IMR-90 (cell line): ENCODE results near the gene TMPRSS15. TPM values are rescaled to one million over a fixed set of nuclear protein-coding genes. Genes with fewer than 3 reads are reported as not detected.

ENCODE experiments used
- ATAC-seq: fragments of 200-7000 bp; cut with Tn5 transposase; 2 replicates; pipeline ENCODE4 v1.9.1; 2020; ENCODE audit warnings: low read depth, mild to moderate bottlenecking, moderate library complexity
- BruUV-seq: library from RNA; stranded (reverse); fragments of 400-500 nt; replicated peaks from 2 replicates; lab custom pipeline; 2021; lab: Mats Ljungman, UMichigan
- CTCF ChIA-PET: fragments of 300-600 bp; formaldehyde crosslinking; extraction: SDS; loops from one replicate; lab custom pipeline; 2021; ENCODE audit warnings: antibody characterized with exemption; lab: Yijun Ruan, JAX
- POLR2A ChIA-PET: fragments of 300-600 bp; sonication (Branson Sonifier 250); formaldehyde crosslinking; loops from one replicate; lab custom pipeline; 2022; ENCODE audit warnings: antibody characterized with exemption; ENCODE audit not compliant: unreplicated experiment; lab: Charles Lee
- DNase-seq: peaks from one replicate; pipeline ENCODE4 v3.0.0; 2013
- H2AFZ ChIP-seq: replicated peaks from 2 replicates; pipeline ENCODE3; 2013; ENCODE audit warnings: low read length, mild to moderate bottlenecking; ENCODE audit not compliant: poor library complexity
- H2AK5ac ChIP-seq: 2 replicates; pipeline ENCODE4 v1.6.1; 2013; ENCODE audit warnings: low read depth, low read length, inconsistent platforms
- H2AK9ac ChIP-seq: replicated peaks from 2 replicates; pipeline ENCODE3; 2013; ENCODE audit warnings: mild to moderate bottlenecking, low read depth, low read length, moderate library complexity; ENCODE audit not compliant: poor library complexity
- H2BK120ac ChIP-seq: 2 replicates; pipeline ENCODE4 v1.6.1; 2013; ENCODE audit warnings: low read depth, low read length, inconsistent platforms
- H2BK15ac ChIP-seq: 3 replicates; pipeline ENCODE4 v1.6.1; 2013; ENCODE audit warnings: low read depth, low read length, inconsistent platforms
- H2BK20ac ChIP-seq: 2 replicates; pipeline ENCODE4 v1.6.1; 2013; ENCODE audit warnings: low read depth, mild to moderate bottlenecking, inconsistent platforms, low read length, moderate library complexity
- H2BK5ac ChIP-seq: 2 replicates; pipeline ENCODE4 v1.6.1; 2013; ENCODE audit warnings: mild to moderate bottlenecking, low read depth, low read length, inconsistent platforms; ENCODE audit not compliant: poor library complexity, severe bottlenecking
- H3K14ac ChIP-seq: replicated peaks from 2 replicates; pipeline ENCODE4 v1.6.1; 2013; ENCODE audit warnings: low read depth, low read length, inconsistent platforms
- H3K18ac ChIP-seq: 2 replicates; pipeline ENCODE4 v1.6.1; 2013; ENCODE audit warnings: low read depth, low read length, control low read depth
- H3K23ac ChIP-seq: 2 replicates; pipeline ENCODE4 v1.6.1; 2013; ENCODE audit warnings: low read depth, low read length, inconsistent platforms
- H3K27ac ChIP-seq: 2 replicates; pipeline ENCODE4 v1.5.1; 2013; ENCODE audit warnings: mild to moderate bottlenecking, control low read depth, low read length; ENCODE audit not compliant: insufficient read depth
- H3K27me3 ChIP-seq: 2 replicates; pipeline ENCODE4 v1.6.1; 2013; ENCODE audit warnings: low read length; ENCODE audit not compliant: control insufficient read depth, insufficient read depth
- H3K36me3 ChIP-seq: 2 replicates; pipeline ENCODE4 v1.6.1; 2013; ENCODE audit warnings: low read length, mixed read lengths; ENCODE audit not compliant: control insufficient read depth, insufficient read depth
- H3K4ac ChIP-seq: 2 replicates; pipeline ENCODE4 v1.6.1; 2013; ENCODE audit warnings: low read depth, low read length, inconsistent platforms
- H3K4me1 ChIP-seq: 2 replicates; pipeline ENCODE4 v1.6.1; 2013; ENCODE audit warnings: low read length, mixed read lengths; ENCODE audit not compliant: control insufficient read depth, insufficient read depth
- H3K4me2 ChIP-seq: 2 replicates; pipeline ENCODE4 v1.6.1; 2013; ENCODE audit warnings: low read depth, mild to moderate bottlenecking, control low read depth, low read length, moderate library complexity
- H3K4me3 ChIP-seq: 2 replicates; pipeline ENCODE4 v1.5.1; 2013; ENCODE audit warnings: low read depth, mild to moderate bottlenecking, control low read depth, low read length, moderate library complexity; ENCODE audit not compliant: insufficient read depth
- H3K56ac ChIP-seq: 2 replicates; pipeline ENCODE4 v1.6.1; 2013; ENCODE audit warnings: low read length, inconsistent platforms; ENCODE audit not compliant: insufficient read depth; ENCODE audit errors: extremely low read depth
- H3K79me1 ChIP-seq, 2 experiments: 2 replicates each; pipeline ENCODE4 v1.6.1; 2013; ENCODE audit warnings: low read length in 2 of 2, inconsistent platforms in 1 of 2, low read depth in 1 of 2
- H3K9ac ChIP-seq: 2 replicates; pipeline ENCODE4 v1.6.1; 2013; ENCODE audit warnings: low read depth, low read length, control low read depth
- H3K9me1 ChIP-seq: 2 replicates; pipeline ENCODE4 v1.6.1; 2013; ENCODE audit warnings: low read length, inconsistent platforms; ENCODE audit not compliant: insufficient read depth
- H3K9me3 ChIP-seq: 2 replicates; pipeline ENCODE4 v1.6.1; 2013; ENCODE audit warnings: low read length; ENCODE audit not compliant: control insufficient read depth, insufficient read depth
- H4K20me1 ChIP-seq: 2 replicates; pipeline ENCODE4 v1.6.1; 2013; ENCODE audit warnings: low read length, inconsistent platforms; ENCODE audit not compliant: insufficient read depth
- H4K5ac ChIP-seq: 2 replicates; pipeline ENCODE4 v1.6.1; 2013; ENCODE audit warnings: mild to moderate bottlenecking, low read depth, low read length, control low read depth
- H4K8ac ChIP-seq, 2 experiments: 2 replicates each; pipeline ENCODE4 v1.6.1; 2013; ENCODE audit warnings: low read depth in 2 of 2, low read length in 2 of 2, control low read depth in 1 of 2, inconsistent platforms in 1 of 2
- H4K91ac ChIP-seq: 2 replicates; pipeline ENCODE4 v1.6.1; 2013; ENCODE audit warnings: low read depth, low read length, inconsistent platforms; ENCODE audit not compliant: insufficient read depth
- BHLHE40 ChIP-seq: fragments of 150-350 bp; IDR thresholded peaks from 2 replicates; pipeline ENCODE4 v1.6.1; 2016; ENCODE audit warnings: mild to moderate bottlenecking, low read depth, low read length
- CEBPB ChIP-seq: IDR thresholded peaks from 2 replicates; pipeline ENCODE4 v1.6.1; 2012; ENCODE audit warnings: low read depth, low read length, improper control_type of control experiment
- FOS ChIP-seq: fragments of 150-350 bp; IDR thresholded peaks from 2 replicates; pipeline ENCODE4 v1.6.1; 2016; ENCODE audit warnings: low read depth, low read length
- MAFK ChIP-seq: IDR thresholded peaks from 2 replicates; pipeline ENCODE4 v1.6.1; 2012; ENCODE audit warnings: low read depth, low read length, improper control_type of control experiment
- MXI1 ChIP-seq: IDR thresholded peaks from 2 replicates; pipeline ENCODE4 v1.6.1; 2012; ENCODE audit warnings: low read depth, mild to moderate bottlenecking, low read length, moderate library complexity, borderline replicate concordance
- NFE2L2 ChIP-seq: fragments of 150-350 bp; IDR thresholded peaks from 2 replicates; pipeline ENCODE4 v1.6.1; 2016; ENCODE audit warnings: low read depth, mild to moderate bottlenecking, low read length
- POLR2A ChIP-seq: IDR thresholded peaks from 2 replicates; pipeline ENCODE4 v1.6.1; 2012; ENCODE audit warnings: mild to moderate bottlenecking, low read depth, low read length
- RAD21 ChIP-seq: IDR thresholded peaks from 2 replicates; pipeline ENCODE4 v1.6.1; 2012; ENCODE audit warnings: low read length, improper control_type of control experiment
- RCOR1 ChIP-seq: IDR thresholded peaks from 2 replicates; pipeline ENCODE4 v1.6.1; 2012; ENCODE audit warnings: mild to moderate bottlenecking, low read length, improper control_type of control experiment; ENCODE audit not compliant: insufficient replicate concordance
- RFX5 ChIP-seq: IDR thresholded peaks from 2 replicates; pipeline ENCODE4 v1.8.0; 2012; ENCODE audit warnings: low read depth, mild to moderate bottlenecking, low read length, moderate library complexity
- SMC3 ChIP-seq: fragments of 150-350 bp; IDR thresholded peaks from 2 replicates; pipeline ENCODE4 v1.6.1; 2016; ENCODE audit warnings: low read depth, mild to moderate bottlenecking, antibody characterized with exemption, low read length, moderate library complexity
- WGBS, 2 experiments: methylation state at CpG; one replicate each; pipeline versions ENCODE4 v1.1.5 to v1.1.7; 2013; ENCODE audit warnings: missing lambda C conversion rate in 2 of 2; ENCODE audit not compliant: insufficient read length in 1 of 2; ENCODE audit errors: extremely low coverage in 2 of 2; 5-methylcytosine and 5-hydroxymethylcytosine counted together
- dilution Hi-C: fragments of 300-500 bp; cut with HindIII; formaldehyde crosslinking; loops from one replicate; pipeline ENCODE4 v1.14.3; 2018; ENCODE audit warnings: low sequenced_read_pairs; ENCODE audit not compliant: unreplicated experiment
- in situ Hi-C: fragments of 300-500 bp; cut with MboI; formaldehyde crosslinking; loops from 3 replicates; pipeline ENCODE4 v1.14.3; 2019; ENCODE audit warnings: low sequenced_read_pairs, inconsistent platforms, mixed read lengths
- intact Hi-C: fragments of 100-400 bp; cut with micrococcal nuclease; formaldehyde crosslinking; loops from 2 replicates; pipeline ENCODE4 v1.10.0; 2022
- polyA plus RNA-seq, 3 experiments: library from polyadenylated mRNA; depleted of rRNA; stranded (reverse); fragments of >200 nt; gene quantifications; 2 replicates each; pipeline ENCODE4 v1.2.3, GENCODE V29; 2012; ENCODE audit warnings: low replicate concordance in 1 of 3
- total RNA-seq: library from RNA; depleted of rRNA; stranded (reverse); fragments of >200 nt; gene quantifications from 2 replicates; pipeline ENCODE4 v1.2.3, GENCODE V29; 2012
- TF ChIP-seq, protein P1 (sequence below): fragments of 150-350 bp; IDR thresholded peaks from 2 replicates; pipeline ENCODE4 v1.6.1; 2016; ENCODE audit warnings: low read depth, mild to moderate bottlenecking, low read length, moderate library complexity, borderline replicate concordance
- TF ChIP-seq, protein P2 (sequence below): fragments of 150-350 bp; IDR thresholded peaks from 2 replicates; pipeline ENCODE4 v1.6.1; 2017; ENCODE audit warnings: mild to moderate bottlenecking, antibody characterized with exemption, low read length, low read depth

Gene TMPRSS15
- total and polyA plus RNA-seq, 2 of the 4 experiments (the other 2 are of a cell fraction): not detected

DNA sequence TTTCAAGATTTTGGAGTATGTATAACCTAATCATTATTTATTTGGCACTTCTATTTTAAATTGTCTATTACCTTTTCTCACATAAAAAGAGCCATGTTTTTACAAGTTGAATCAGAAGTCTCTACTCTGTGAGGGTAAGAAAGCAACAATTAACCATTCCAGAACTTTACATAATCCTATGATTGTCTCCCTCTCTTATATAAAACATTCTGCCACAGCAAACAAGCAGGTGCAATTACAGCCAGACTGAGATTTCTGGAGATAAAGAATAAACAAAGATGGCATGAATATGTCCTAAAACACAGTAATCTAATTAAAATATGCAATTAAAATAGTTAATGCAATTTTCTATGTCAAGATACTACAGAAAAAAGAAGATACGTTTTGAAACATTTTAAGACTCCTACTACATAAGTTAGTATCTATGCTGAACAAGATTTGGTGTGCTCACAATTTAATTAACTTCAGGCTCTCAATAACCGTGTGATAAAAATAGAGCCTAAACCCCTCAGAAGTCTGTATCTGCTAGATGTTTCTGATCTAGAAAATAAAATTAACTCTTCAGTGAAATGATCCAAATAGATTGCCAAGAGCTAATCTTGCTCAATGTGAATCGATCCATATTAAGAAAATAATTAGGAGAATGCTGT is 13.7 kb upstream of the TMPRSS15 start:
- Histone ChIP-seq H2AK9ac (no peak overlapping the region), H3K27me3 (no peaks in the 10 kb centered on the region), H3K9me1 (no peaks in the 10 kb centered on the region), H2BK5ac (no peak overlapping the region), H3K9me3 (peaks cover 4% of the 10 kb centered on the region; the same call in 1 of the 2 replicates), H4K8ac (no peak overlapping the region), H3K79me1 (no peaks in the 10 kb centered on the region), H3K9ac (no peak overlapping the region), H2BK15ac (no peak overlapping the region), H4K91ac (no peak overlapping the region), H2AFZ (no peak overlapping the region), H3K4ac (no peak overlapping the region), H3K36me3 (no peaks in the 10 kb centered on the region), H3K27ac (no peak overlapping the region), H4K5ac (no peak overlapping the region), H3K56ac (no peak overlapping the region), H3K4me3 (no peak overlapping the region), H2BK120ac (no peak overlapping the region), H3K4me2 (no peak overlapping the region), H4K20me1 (no peaks in the 10 kb centered on the region), H2AK5ac (no peak overlapping the region), H3K23ac (no peak overlapping the region), H3K18ac (no peak overlapping the region), H2BK20ac (no peak overlapping the region), H3K14ac (no peak overlapping the region), H3K4me1 (no peaks in the 10 kb centered on the region)
- dilution Hi-C loops (no loop called here), intact Hi-C loops (no loop called here), in situ Hi-C loops (no loop called here)
- BruUV-seq: no TSS peak
- DNase-seq: no peak
- TF ChIP-seq MXI1 (no peak), RAD21 (no peak), RCOR1 (no peak), NFE2L2 (no peak), CEBPB (no peak), POLR2A (no peak), RFX5 (no peak), SMC3 (no peak), MAFK (no peak), FOS (no peak), BHLHE40 (no peak)
- TF ChIP-seq, protein P1, sequence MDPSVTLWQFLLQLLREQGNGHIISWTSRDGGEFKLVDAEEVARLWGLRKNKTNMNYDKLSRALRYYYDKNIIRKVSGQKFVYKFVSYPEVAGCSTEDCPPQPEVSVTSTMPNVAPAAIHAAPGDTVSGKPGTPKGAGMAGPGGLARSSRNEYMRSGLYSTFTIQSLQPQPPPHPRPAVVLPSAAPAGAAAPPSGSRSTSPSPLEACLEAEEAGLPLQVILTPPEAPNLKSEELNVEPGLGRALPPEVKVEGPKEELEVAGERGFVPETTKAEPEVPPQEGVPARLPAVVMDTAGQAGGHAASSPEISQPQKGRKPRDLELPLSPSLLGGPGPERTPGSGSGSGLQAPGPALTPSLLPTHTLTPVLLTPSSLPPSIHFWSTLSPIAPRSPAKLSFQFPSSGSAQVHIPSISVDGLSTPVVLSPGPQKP: no peak
- TF ChIP-seq, protein P2, sequence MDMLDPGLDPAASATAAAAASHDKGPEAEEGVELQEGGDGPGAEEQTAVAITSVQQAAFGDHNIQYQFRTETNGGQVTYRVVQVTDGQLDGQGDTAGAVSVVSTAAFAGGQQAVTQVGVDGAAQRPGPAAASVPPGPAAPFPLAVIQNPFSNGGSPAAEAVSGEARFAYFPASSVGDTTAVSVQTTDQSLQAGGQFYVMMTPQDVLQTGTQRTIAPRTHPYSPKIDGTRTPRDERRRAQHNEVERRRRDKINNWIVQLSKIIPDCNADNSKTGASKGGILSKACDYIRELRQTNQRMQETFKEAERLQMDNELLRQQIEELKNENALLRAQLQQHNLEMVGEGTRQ: no peak
- ChIA-PET POLR2A (no interaction called here), CTCF (no interaction called here)
- WGBS, 2 experiments: no CpG with 5 or more reads among the region's 3 CpGs
- ATAC-seq: no peak
